ENCODE results near the gene COPS4. TPM values are rescaled to one million over a fixed set of nuclear protein-coding genes. Genes with fewer than 3 reads are reported as not detected.
"Not testable (repeated sequence)": the region's sequence is repeated elsewhere in the genome, so short reads cannot be mapped to it uniquely, and the experiment has no call there.

The COPS4 gene
- total and polyA plus RNA-seq, 4 donors = 31.7 to 35.7 (median 35.2) TPM

DNA sequence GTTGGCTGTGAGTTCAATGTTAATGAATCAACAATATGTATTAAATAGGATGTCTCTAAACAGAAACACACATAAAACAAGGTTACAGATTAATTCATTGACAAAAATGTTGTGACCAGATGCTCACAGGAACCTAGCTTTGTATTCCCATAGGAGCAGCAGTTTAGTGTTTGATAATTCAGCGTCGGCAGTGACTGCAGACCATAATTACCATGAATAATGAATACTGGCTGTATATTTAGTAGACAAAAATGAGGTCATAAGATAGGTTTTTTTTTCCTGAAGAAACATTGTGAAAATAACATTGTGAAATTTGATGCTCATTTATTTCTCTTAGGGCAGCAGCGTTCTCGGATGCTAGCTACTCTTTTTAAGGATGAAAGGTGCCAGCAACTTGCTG, 27.8 kb downstream of the COPS4 start:
- Histone ChIP-seq H3K36me3 (ENCODE audit: control insufficient read depth in 1 of 2, insufficient read depth in 2 of 2, low read length in 1 of 2) (peaks cover 0 to 2% of the 10 kb centered on the region in 2 donors), H3K4me1 (ENCODE audit: control insufficient read depth in 1 of 2, insufficient read depth in 2 of 2, low read length in 2 of 2) (no peaks in the 10 kb centered on the region), H3K9me3 (ENCODE audit: control insufficient read depth, low read length) (no peaks in the 10 kb centered on the region), H3K27ac (ENCODE audit: low read depth in 1 of 2, low read length in 2 of 2) (no peak overlapping the region), H3K4me3 (ENCODE audit: low read length in 2 of 2) (no peak overlapping the region), H3K27me3 (ENCODE audit: control insufficient read depth in 1 of 2, insufficient read depth in 2 of 2, low read length in 1 of 2) (no peaks in the 10 kb centered on the region)
- ATAC-seq (ENCODE audit: low FRiP score) (no peak), DNase-seq (no peak)
- intact Hi-C loops (cut with DNase I) = no loop called here
- 78 to 80% methylated on average over 4 of the region's 4 CpGs for WGBS, 2 donors

DNA sequence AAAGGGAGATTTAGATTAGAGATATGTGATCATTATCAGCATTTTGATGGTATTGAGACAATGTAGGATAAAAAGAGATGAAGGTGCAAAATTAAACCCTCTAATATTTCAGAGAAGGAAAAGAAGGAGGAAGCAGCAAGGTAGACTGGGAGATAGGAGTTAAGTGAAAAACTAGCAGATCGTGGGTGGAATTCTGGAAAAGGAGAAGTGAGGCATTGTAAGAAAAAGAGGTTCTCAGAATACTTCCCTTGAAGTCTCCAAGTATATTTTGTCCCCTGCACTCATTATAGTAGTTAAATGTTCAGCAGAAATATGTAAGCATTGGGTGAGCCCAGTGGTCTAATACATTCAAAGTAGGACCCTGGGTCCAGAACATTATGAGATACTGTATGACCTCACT, 30.3 kb downstream of the COPS4 start:
- peaks cover 0 to 4% of the 10 kb centered on the region in 2 donors for H3K36me3 ChIP-seq (ENCODE audit: control insufficient read depth in 1 of 2, insufficient read depth in 2 of 2, low read length in 1 of 2)
- 85 to 87% methylated on average over 1 of the region's 1 CpG for WGBS, 2 donors
- H3K27me3 ChIP-seq (ENCODE audit: control insufficient read depth in 1 of 2, insufficient read depth in 2 of 2, low read length in 1 of 2) = no peaks in the 10 kb centered on the region
- ATAC-seq (ENCODE audit: low FRiP score) (no peak), DNase-seq (no peak)
- H3K27ac ChIP-seq (ENCODE audit: low read depth in 1 of 2, low read length in 2 of 2) = no peak overlapping the region
- no peak overlapping the region for H3K4me3 ChIP-seq (ENCODE audit: low read length in 2 of 2)
- no peaks in the 10 kb centered on the region for H3K4me1 ChIP-seq (ENCODE audit: control insufficient read depth in 1 of 2, insufficient read depth in 2 of 2, low read length in 2 of 2)
- H3K9me3 ChIP-seq (ENCODE audit: control insufficient read depth, low read length) = no peaks in the 10 kb centered on the region
- intact Hi-C loops (cut with DNase I) = no loop called here

DNA sequence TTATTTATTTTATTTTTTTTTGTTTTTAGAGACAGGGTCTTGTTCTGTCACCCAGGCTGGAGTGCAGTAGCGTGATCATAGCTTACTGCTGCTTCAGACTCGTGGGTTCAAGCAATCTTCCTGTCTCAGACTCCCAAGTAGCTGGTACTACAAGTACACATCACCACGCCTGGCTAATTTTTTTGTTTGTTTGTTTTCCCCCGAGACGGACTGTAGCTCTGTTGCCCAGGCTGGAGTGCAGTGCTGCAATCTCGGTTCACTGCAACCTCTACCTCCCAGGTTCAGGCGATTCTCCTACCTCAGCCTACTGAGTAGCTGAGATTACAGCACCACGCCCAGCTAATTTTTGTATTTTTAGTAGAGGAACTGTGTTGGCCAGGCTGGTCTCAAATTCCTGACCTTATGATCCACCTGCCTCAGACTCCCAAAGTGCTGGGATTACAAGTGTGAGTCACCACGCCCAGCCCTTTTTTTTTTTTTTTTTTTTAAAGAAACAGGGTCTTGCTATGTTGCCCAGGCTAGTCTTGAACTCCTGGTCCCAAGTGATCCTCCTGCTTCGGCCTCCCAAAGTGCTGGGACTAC, 32.2 kb downstream of the COPS4 start:
- intact Hi-C loops (cut with DNase I) = no loop called here
- H3K36me3 ChIP-seq (ENCODE audit: control insufficient read depth in 1 of 2, insufficient read depth in 2 of 2, low read length in 1 of 2) = peaks cover 0 to 6% of the 10 kb centered on the region in 2 donors
- H3K27me3 ChIP-seq (ENCODE audit: control insufficient read depth in 1 of 2, insufficient read depth in 2 of 2, low read length in 1 of 2) = no peaks in the 10 kb centered on the region
- DNase-seq (no peak), ATAC-seq (ENCODE audit: low FRiP score) (no peak)
- no peak overlapping the region for H3K27ac ChIP-seq (ENCODE audit: low read depth in 1 of 2, low read length in 2 of 2)
- no peaks in the 10 kb centered on the region for H3K9me3 ChIP-seq (ENCODE audit: control insufficient read depth, low read length)
- H3K4me1 ChIP-seq (ENCODE audit: control insufficient read depth in 1 of 2, insufficient read depth in 2 of 2, low read length in 2 of 2) = no peaks in the 10 kb centered on the region
- no peak overlapping the region for H3K4me3 ChIP-seq (ENCODE audit: low read length in 2 of 2)
- 72 to 80% methylated on average over 10 of the region's 10 CpGs for WGBS, 2 donors

DNA sequence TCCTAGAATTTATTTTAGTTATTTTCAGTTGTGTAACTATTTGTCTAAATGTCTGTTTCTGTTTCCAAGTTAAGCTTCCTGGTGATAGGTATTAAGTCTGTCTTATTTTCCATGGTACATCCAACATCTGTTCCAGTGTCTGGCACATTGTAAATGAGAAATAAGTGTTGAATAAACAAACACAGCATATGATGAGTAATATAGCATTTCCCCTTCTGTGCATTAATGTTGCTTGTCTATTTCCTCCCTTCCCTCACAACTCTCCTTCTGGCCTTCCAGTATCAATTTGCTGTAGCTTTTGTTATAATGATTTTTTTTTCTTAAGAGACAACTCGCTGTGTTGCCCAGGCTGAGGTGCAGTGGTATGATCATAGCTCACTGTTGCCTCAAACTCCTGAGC, 36.1 kb downstream of the COPS4 start:
- ATAC-seq (ENCODE audit: low FRiP score) (no peak), DNase-seq (no peak)
- intact Hi-C loops (cut with DNase I) = loop anchor here (5.0 kb wide), 2 partner anchors 191 to 211 kb away; partner anchors contain the start of gene COQ2 (in 2 of the 2)
- Histone ChIP-seq H3K27me3 (ENCODE audit: control insufficient read depth in 1 of 2, insufficient read depth in 2 of 2, low read length in 1 of 2) (no peaks in the 10 kb centered on the region), H3K36me3 (ENCODE audit: control insufficient read depth in 1 of 2, insufficient read depth in 2 of 2, low read length in 1 of 2) (peaks cover 4% of the 10 kb centered on the region in 2 donors), H3K4me1 (ENCODE audit: control insufficient read depth in 1 of 2, insufficient read depth in 2 of 2, low read length in 2 of 2) (no peaks in the 10 kb centered on the region), H3K9me3 (ENCODE audit: control insufficient read depth, low read length) (no peaks in the 10 kb centered on the region), H3K27ac (ENCODE audit: low read depth in 1 of 2, low read length in 2 of 2) (no peak overlapping the region), H3K4me3 (ENCODE audit: low read length in 2 of 2) (no peak overlapping the region)
- 93 to 100% methylated on average over 1 of the region's 1 CpG for WGBS, 2 donors

DNA sequence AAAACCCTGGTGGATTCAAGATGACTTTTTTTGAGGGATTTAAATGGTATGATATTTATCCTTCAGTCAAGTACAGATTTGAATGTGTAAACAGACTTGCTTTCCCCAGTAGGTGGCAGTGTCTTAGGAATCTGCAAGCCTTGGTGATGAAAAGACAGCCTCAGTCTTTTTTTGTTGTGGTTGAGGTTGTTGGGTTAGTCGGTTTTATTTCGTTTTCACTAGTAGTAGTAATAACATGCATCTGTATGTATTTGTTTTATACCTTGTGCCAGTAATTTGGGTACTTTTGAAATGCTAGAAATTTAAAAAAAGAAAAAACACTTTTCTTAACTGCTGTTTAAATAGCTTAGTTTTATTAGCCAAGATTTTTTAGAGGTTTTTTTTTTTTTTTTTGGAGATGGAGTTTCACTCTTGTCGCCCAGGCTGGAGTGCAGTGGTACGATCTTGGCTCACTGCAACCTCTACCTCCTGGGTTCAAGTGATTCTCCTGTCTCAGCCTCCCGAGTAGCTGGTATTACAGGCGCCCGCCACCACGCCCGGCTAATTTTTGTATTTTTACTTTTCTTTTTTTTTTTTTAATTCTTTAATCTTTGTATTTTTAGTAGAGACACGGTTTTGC, 39.2 kb downstream of the COPS4 start:
- no peaks in the 10 kb centered on the region for H3K4me1 ChIP-seq (ENCODE audit: control insufficient read depth in 1 of 2, insufficient read depth in 2 of 2, low read length in 2 of 2)
- H3K4me3 ChIP-seq (ENCODE audit: low read length in 2 of 2) = no peak overlapping the region
- 78 to 80% methylated on average over 10 of the region's 10 CpGs for whole genome bisulfite sequencing, 2 donors
- H3K36me3 ChIP-seq (ENCODE audit: control insufficient read depth in 1 of 2, insufficient read depth in 2 of 2, low read length in 1 of 2) = peaks cover 4% of the 10 kb centered on the region in 2 donors
- DNase-seq (no peak), ATAC-seq (ENCODE audit: low FRiP score) (no peak)
- intact Hi-C loops (cut with DNase I) = loop anchor here (5.0 kb wide), 2 partner anchors 188 to 208 kb away; partner anchors contain the start of gene COQ2 (in 2 of the 2)
- H3K27ac ChIP-seq (ENCODE audit: low read depth in 1 of 2, low read length in 2 of 2) = no peak overlapping the region
- no peaks in the 10 kb centered on the region for H3K27me3 ChIP-seq (ENCODE audit: control insufficient read depth in 1 of 2, insufficient read depth in 2 of 2, low read length in 1 of 2)
- H3K9me3 ChIP-seq (ENCODE audit: control insufficient read depth, low read length) = no peaks in the 10 kb centered on the region

DNA sequence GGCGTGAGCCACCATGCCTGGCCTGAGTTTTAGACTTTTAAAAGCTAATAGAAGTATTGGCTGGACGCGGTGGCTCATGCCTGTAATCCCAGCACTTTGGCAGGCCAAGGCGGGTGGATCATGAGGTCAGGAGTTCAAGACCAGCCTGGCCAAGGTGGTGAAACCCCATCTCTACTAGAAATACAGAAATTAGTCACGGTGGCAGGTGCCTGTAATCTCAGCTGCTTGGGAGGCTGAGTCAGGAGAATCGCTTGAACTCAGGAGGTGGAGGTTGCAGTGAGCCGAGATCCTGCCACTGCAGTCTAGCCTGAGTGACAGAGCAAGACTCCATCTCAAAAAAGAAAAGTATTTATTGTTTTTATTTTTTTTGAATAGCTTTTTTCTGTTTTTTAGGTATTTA, 39.8 kb downstream of the COPS4 start:
- H3K9me3 ChIP-seq (ENCODE audit: control insufficient read depth, low read length); H3K4me1 ChIP-seq (ENCODE audit: control insufficient read depth in 1 of 2, insufficient read depth in 2 of 2, low read length in 2 of 2); H3K27me3 ChIP-seq (ENCODE audit: control insufficient read depth in 1 of 2, insufficient read depth in 2 of 2, low read length in 1 of 2); H3K27ac ChIP-seq (ENCODE audit: low read depth in 1 of 2, low read length in 2 of 2); DNase-seq; H3K4me3 ChIP-seq (ENCODE audit: low read length in 2 of 2); H3K36me3 ChIP-seq (ENCODE audit: control insufficient read depth in 1 of 2, insufficient read depth in 2 of 2, low read length in 1 of 2); ATAC-seq (ENCODE audit: low FRiP score): not testable (repeated sequence)
- 94% methylated on average over 7 of the region's 7 CpGs for WGBS, 2 donors
- intact Hi-C loops (cut with DNase I) = loop anchor here (5.0 kb wide), 2 partner anchors 188 to 208 kb away; partner anchors contain the start of gene COQ2 (in 2 of the 2)

DNA sequence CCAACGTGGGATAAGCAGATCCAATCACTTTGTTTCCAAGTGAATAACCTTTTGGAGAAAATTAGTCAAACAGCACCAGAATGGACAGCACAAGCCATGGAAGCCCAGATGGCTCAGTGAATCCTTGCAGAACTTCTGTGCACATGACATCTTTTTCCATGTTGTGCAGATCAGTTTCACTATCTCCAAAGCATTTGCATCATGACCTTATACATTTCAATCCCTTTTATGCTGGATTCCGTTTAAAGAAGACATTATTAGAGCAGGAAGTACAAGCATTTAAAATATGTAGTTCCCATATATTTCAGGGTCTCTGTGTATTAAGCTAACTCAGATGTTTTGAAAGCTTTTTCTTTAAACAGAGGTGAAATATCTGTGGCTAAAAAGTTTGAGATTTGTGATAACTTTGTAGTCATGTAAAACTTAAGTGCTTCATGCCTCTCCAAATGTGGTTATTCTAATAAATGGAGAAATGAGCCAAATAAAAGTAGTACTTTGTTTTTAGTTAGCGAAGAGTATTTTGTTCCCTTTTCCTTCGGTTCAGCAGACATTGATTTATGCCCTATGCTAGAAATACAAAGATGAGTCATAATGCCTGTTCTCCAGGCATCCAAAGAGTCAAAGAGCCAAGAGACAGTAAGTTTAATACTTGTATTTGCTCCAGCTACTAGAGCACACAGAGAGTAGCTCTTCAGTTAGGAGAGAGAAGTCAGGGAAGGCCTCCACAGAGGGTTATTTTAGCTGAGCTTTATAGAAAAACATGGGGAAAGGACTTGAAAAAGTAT, 40.5 kb downstream of the COPS4 start:
- Histone ChIP-seq H3K27me3 (ENCODE audit: control insufficient read depth in 1 of 2, insufficient read depth in 2 of 2, low read length in 1 of 2) (no peaks in the 10 kb centered on the region), H3K9me3 (ENCODE audit: control insufficient read depth, low read length) (no peaks in the 10 kb centered on the region), H3K27ac (ENCODE audit: low read depth in 1 of 2, low read length in 2 of 2) (no peak overlapping the region), H3K4me3 (ENCODE audit: low read length in 2 of 2) (no peak overlapping the region), H3K36me3 (ENCODE audit: control insufficient read depth in 1 of 2, insufficient read depth in 2 of 2, low read length in 1 of 2) (peaks cover 0 to 4% of the 10 kb centered on the region in 2 donors), H3K4me1 (ENCODE audit: control insufficient read depth in 1 of 2, insufficient read depth in 2 of 2, low read length in 2 of 2) (no peaks in the 10 kb centered on the region)
- intact Hi-C loops (cut with DNase I) = no loop called here
- 31 to 35% methylated on average over 4 of the region's 4 CpGs for WGBS, 2 donors
- ATAC-seq (ENCODE audit: low FRiP score) (no peak), DNase-seq (no peak)

DNA sequence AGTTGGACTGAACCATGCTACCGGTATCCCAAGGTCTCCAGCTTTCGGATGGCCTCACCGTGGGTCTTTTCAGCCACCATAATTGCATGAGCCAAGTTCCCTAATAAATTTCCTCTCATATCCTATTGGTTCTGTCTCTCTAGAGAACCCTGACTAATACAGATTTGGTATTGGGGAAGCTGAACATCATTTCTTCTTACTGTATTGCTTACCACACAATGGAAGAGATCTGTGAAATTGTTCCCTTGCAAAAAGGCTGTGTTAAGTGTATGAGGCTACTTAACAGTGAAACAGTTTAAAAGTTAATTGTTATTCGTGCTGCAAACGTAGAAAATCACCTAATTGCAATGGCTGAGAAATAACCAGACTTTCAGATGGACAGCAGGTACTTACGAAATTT, 45.6 kb downstream of the COPS4 start:
- intact Hi-C loops (cut with DNase I) = no loop called here
- ATAC-seq (ENCODE audit: low FRiP score) (no peak), DNase-seq (no peak)
- Histone ChIP-seq H3K4me1 (ENCODE audit: control insufficient read depth in 1 of 2, insufficient read depth in 2 of 2, low read length in 2 of 2) (no peaks in the 10 kb centered on the region), H3K27ac (ENCODE audit: low read depth in 1 of 2, low read length in 2 of 2) (no peak overlapping the region), H3K9me3 (ENCODE audit: control insufficient read depth, low read length) (no peaks in the 10 kb centered on the region), H3K36me3 (ENCODE audit: control insufficient read depth in 1 of 2, insufficient read depth in 2 of 2, low read length in 1 of 2) (peaks cover 0 to 4% of the 10 kb centered on the region in 2 donors), H3K4me3 (ENCODE audit: low read length in 2 of 2) (no peak overlapping the region), H3K27me3 (ENCODE audit: control insufficient read depth in 1 of 2, insufficient read depth in 2 of 2, low read length in 1 of 2) (no peaks in the 10 kb centered on the region)
- 94% methylated on average over 6 of the region's 6 CpGs for WGBS, 2 donors

Measured in aorta (tissue), 5 donors.